ENCODE results near the gene KPNA2. TPM values are rescaled to one million over a fixed set of nuclear protein-coding genes. Genes with fewer than 3 reads are reported as not detected.
A peak's percentile ranks its signal among the peaks of the same experiment; 100 is the strongest.

Gene KPNA2
- total and polyA plus RNA-seq, 2 of the 13 experiments (the other 11 are each of a cell fraction or from before 2014, with no cell fraction given): 111 to 305 TPM

DNA sequence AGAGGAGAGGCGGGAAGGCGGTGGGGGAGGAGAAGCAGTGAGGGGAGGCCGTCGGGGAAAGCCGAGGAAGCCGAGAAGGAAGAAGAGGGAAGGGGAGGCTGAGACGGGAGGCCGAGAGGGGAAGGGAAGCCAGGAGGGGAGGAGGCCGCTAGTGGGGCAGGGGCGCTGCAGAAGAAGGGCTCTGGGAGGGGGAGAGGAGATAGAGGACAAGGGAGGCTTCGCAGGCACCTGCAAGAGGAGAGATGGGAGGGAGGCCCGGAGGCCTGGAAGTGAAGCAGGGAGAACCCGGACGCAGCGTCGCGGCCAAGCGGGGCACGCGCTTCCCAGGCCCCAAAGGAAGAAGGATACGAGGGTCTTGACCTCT, 41.6 kb upstream of the KPNA2 start (continued):
- no peak for TF ChIP-seq MATR3 (CRISPR knock-in tag; IDR thresholded peaks at IDR 0.05)
- TF ChIP-seq, protein P1, sequence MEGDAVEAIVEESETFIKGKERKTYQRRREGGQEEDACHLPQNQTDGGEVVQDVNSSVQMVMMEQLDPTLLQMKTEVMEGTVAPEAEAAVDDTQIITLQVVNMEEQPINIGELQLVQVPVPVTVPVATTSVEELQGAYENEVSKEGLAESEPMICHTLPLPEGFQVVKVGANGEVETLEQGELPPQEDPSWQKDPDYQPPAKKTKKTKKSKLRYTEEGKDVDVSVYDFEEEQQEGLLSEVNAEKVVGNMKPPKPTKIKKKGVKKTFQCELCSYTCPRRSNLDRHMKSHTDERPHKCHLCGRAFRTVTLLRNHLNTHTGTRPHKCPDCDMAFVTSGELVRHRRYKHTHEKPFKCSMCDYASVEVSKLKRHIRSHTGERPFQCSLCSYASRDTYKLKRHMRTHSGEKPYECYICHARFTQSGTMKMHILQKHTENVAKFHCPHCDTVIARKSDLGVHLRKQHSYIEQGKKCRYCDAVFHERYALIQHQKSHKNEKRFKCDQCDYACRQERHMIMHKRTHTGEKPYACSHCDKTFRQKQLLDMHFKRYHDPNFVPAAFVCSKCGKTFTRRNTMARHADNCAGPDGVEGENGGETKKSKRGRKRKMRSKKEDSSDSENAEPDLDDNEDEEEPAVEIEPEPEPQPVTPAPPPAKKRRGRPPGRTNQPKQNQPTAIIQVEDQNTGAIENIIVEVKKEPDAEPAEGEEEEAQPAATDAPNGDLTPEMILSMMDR (CRISPR knock-in tag; IDR thresholded peaks at IDR 0.05): no peak
- peak; percentile 48; the same call in 1 of the 2 replicates for TF ChIP-seq SP4 (CRISPR knock-in tag; IDR thresholded peaks at IDR 0.05)
- TF ChIP-seq ZMYM3 (CRISPR knock-in tag; IDR thresholded peaks at IDR 0.05): peak; percentile 94
- peak; percentile 71; the same call in 1 of the 2 replicates for TF ChIP-seq ZBTB38 (CRISPR knock-in tag; IDR thresholded peaks at IDR 0.05)
- no peak for TF ChIP-seq SIN3B (IDR thresholded peaks at IDR 0.05; ENCODE audit: low read length)

DNA sequence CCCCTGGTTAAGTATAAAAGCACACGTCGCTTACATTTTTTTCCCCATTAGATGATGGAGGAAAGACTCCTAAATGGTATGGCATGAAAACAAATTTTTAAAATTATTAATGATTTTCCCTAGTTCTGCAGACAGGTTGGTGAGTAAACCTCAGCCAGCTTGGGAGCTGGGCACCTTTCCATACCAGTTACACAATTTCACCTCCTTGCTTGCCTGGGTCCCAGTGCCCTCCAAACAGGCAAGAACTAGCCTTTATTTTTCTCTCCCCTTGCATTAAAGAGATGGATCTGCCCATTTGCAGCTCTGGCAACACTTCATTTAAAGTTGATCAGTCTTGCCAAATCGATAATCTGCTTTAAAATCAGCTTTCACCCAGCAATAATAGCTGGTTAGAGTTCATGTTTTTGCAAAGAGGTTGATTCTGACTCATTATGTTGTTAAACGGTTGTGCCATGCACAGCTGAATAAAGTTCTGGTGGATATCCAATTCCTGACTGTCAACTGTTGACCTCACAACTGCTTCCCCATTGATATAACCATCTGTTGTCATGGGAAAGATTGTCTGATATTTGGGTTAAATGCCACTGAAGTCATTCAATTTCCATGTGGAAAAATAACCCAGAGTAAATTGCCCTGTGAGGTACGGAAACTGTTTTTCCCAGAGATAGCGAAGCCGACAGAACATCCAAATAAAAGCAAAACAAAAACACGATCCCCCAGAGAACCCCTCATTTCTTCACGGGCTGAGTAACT, 40.5 kb upstream of the KPNA2 start:
- no peaks in the 10 kb centered on the region for H3K79me2 ChIP-seq (ENCODE audit: insufficient read depth, low read length)
- in situ Hi-C loops (cut with HindIII; ENCODE audit: extremely low pct_ligation_motif_present, low pct_unique_long_range_greater_than_20kb) (no loop called here), intact Hi-C loops (cut with micrococcal nuclease; ENCODE audit: unreplicated experiment) (loop anchor here (2.0 kb wide), 1 partner anchor 18 kb away; no protein-coding TSS in a partner anchor)
- H3K9me3 ChIP-seq (ENCODE audit: low read length): no peaks in the 10 kb centered on the region
- ChIA-PET CTCF (ENCODE audit: low intra/inter-chr PET ratio, low total read pairs) (no interaction called here), POLR2A (interaction anchor here (0.6 to 2.7 kb wide), 6 partner anchors 17 to 98 kb away, joined by 3 to 25 read pairs (median 4); partner anchors contain the start of gene KPNA2)
- H3K4me2 ChIP-seq (ENCODE audit: low read depth, low read length): peak overlapping the region; percentile 99
- DNase-seq (ENCODE audit: low spot score): no peak
- H3K4me1 ChIP-seq (ENCODE audit: insufficient read depth, low read length): peaks cover 36% of the 10 kb centered on the region
- H4K20me1 ChIP-seq (ENCODE audit: insufficient read depth, low read length): no peaks in the 10 kb centered on the region
- ATAC-seq: no peak
- 16% methylated on average over 9 of the region's 9 CpGs for WGBS (ENCODE audit: low lambda C conversion rate)
- BruUV-seq (replicated peaks): TSS peak; percentile 62
- no peak for FAIRE-seq
- peaks cover 0 to 7% of the 10 kb centered on the region in 2 experiments; a peak in 1 of 5 replicates for H3K27me3 ChIP-seq (ENCODE audit: control insufficient read depth in 1 of 2, insufficient read depth in 2 of 2, low read length in 2 of 2)
- peak overlapping the region; percentile 15; the same call in 1 of the 2 replicates for H3K9ac ChIP-seq (ENCODE audit: insufficient read depth, low read depth, low read length)
- H3K27ac ChIP-seq (ENCODE audit: extremely low read length, insufficient read depth, low read length): no peak overlapping the region
- H3K4me3 ChIP-seq (replicated peaks in 1 of 3; ENCODE audit: insufficient read depth in 1 of 3, low read depth in 2 of 3, low read length in 3 of 3): peak overlapping the region; percentile 60 to 78 (median 72)
- peak overlapping the region; percentile 10 for H2AFZ ChIP-seq (ENCODE audit: low read length)
- H3K36me3 ChIP-seq (replicated peaks in 1 of 2; ENCODE audit: control insufficient read depth in 1 of 2, insufficient read depth in 2 of 2, low read length in 2 of 2): no peaks in the 10 kb centered on the region
- TF ChIP-seq CEBPB (IDR thresholded peaks at IDR 0.05; ENCODE audit: borderline replicate concordance, low read depth, low read length) (no peak), HNRNPK (IDR thresholded peaks at IDR 0.05; ENCODE audit: low read depth, low read length, poor library complexity, severe bottlenecking) (no peak), ZFP36L2 (CRISPR knock-in tag; IDR thresholded peaks at IDR 0.05) (no peak), NFE2L1 (CRISPR knock-in tag; IDR thresholded peaks at IDR 0.05; ENCODE audit: borderline replicate concordance) (no peak), ZNF577 (CRISPR knock-in tag; IDR thresholded peaks at IDR 0.05; ENCODE audit: borderline replicate concordance, low read depth) (no peak), YY1 (IDR thresholded peaks at IDR 0.05; ENCODE audit: insufficient read depth, insufficient replicate concordance, low read depth, low read length) (no peak), CREM (IDR thresholded peaks at IDR 0.05) (no peak), CREM (CRISPR knock-in tag; IDR thresholded peaks at IDR 0.05) (no peak), SIN3A (IDR thresholded peaks at IDR 0.05; ENCODE audit: borderline replicate concordance, low read depth, low read length) (no peak), HNRNPUL1 (IDR thresholded peaks at IDR 0.05; ENCODE audit: low read depth, low read length) (no peak), TMF1 (CRISPR knock-in tag; IDR thresholded peaks at IDR 0.05; ENCODE audit: low read depth) (no peak), LCORL (IDR thresholded peaks at IDR 0.05) (no peak), LCORL (CRISPR knock-in tag; IDR thresholded peaks at IDR 0.05) (peak; percentile 19; the same call in 1 of the 2 replicates), ZNF451 (CRISPR knock-in tag; IDR thresholded peaks at IDR 0.05) (no peak), ATM (IDR thresholded peaks at IDR 0.05; ENCODE audit: borderline replicate concordance) (no peak), MAZ (IDR thresholded peaks at IDR 0.05; ENCODE audit: borderline replicate concordance, low read depth, low read length) (peak; percentile 17; the same call in 1 of the 2 replicates), MAZ (CRISPR knock-in tag; IDR thresholded peaks at IDR 0.05; ENCODE audit: low read depth) (no peak), SALL2 (CRISPR knock-in tag; IDR thresholded peaks at IDR 0.05) (no peak)

Data from HepG2 (cell line).